Suprapubic skin (tissue), 4 donors: ENCODE measurements around the gene SRSF7. TPM values are rescaled to one million over a fixed set of nuclear protein-coding genes. Genes with fewer than 3 reads are reported as not detected.

ENCODE experiments used
- DNase-seq, 2 donors: peaks; one replicate each; pipeline ENCODE4 v3.0.0-alpha.2; 2019; ENCODE audit warnings: low spot score in 2 of 2
- H3K27ac ChIP-seq: fragments of 200-600 bp; sonication (generic); one replicate; pipeline ENCODE4 v1.5.1; 2019
- H3K27me3 ChIP-seq: fragments of 200-600 bp; sonication (generic); one replicate; pipeline ENCODE4 v1.5.1; 2019
- H3K36me3 ChIP-seq: fragments of 200-600 bp; sonication (generic); one replicate; pipeline ENCODE4 v1.5.1; 2019
- H3K4me1 ChIP-seq: fragments of 200-600 bp; sonication (generic); one replicate; pipeline ENCODE4 v1.5.1; 2019
- H3K4me3 ChIP-seq: fragments of 200-600 bp; sonication (generic); one replicate; pipeline ENCODE4 v1.5.1; 2019; ENCODE audit warnings: mild to moderate bottlenecking
- H3K9me3 ChIP-seq: fragments of 200-600 bp; sonication (generic); one replicate; pipeline ENCODE4 v1.5.1; 2019
- CTCF ChIP-seq, 2 donors: fragments of 200-600 bp in 1 of 2; fragments of 450-650 bp in 1 of 2; sonication (generic) in 1 of 2; IDR thresholded peaks; one replicate each; pipeline ENCODE4 v1.5.1; 2016 to 2019; ENCODE audit warnings: antibody characterized with exemption in 2 of 2, mild to moderate bottlenecking in 1 of 2, moderate library complexity in 1 of 2
- EP300 ChIP-seq: sonication (generic); formaldehyde crosslinking; IDR thresholded peaks from one replicate; pipeline ENCODE4 v1.6.1; 2017; ENCODE audit warnings: antibody characterized with exemption
- POLR2A ChIP-seq, 2 donors: fragments of 450-650 bp; IDR thresholded peaks; one replicate each; pipeline ENCODE4 v1.6.1; 2017; ENCODE audit warnings: antibody characterized with exemption in 2 of 2, mild to moderate bottlenecking in 2 of 2, moderate library complexity in 2 of 2
- POLR2AphosphoS5 ChIP-seq, 3 donors: sonication (generic); formaldehyde crosslinking; IDR thresholded peaks; one replicate each; pipeline ENCODE4 v1.6.1; 2017; ENCODE audit warnings: antibody characterized with exemption in 3 of 3
- WGBS: methylation state at CpG from one replicate; pipeline ENCODE4 v1.1.5; 2018; 5-methylcytosine and 5-hydroxymethylcytosine counted together
- total RNA-seq, 4 donors: library from RNA; depleted of rRNA; stranded (reverse); fragments of >200 nt; gene quantifications; one replicate each; pipeline ENCODE4 v1.1.0, GENCODE V29; 2016

The SRSF7 gene
- total RNA-seq, 4 donors from 2014 or later = 90.4 to 144 (median 94.2) TPM

DNA sequence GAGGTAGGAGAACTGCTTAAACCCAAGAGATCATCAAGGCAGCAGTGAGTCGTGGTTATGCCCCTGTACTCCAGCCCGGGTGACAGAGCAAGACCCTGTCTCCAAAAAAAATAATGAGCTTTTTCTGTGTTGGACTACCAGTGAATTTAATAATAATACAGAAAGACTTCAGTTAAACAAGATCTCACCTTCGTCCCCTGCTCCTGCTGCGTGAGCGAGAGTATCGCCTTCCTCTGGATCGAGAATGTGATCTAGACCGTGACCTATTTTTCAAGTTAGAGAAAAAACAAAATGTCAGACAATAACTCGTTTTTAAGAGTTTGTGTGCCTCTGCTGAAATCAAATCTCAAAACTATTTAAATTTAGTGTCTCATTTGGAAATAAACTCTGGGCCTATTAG lies 2.8 kb downstream of the SRSF7 start:
- Histone ChIP-seq H3K4me1 (peaks cover 45% of the 10 kb centered on the region), H3K9me3 (no peaks in the 10 kb centered on the region), H3K27me3 (no peaks in the 10 kb centered on the region), H3K36me3 (peaks cover 58% of the 10 kb centered on the region), H3K4me3 (no peak overlapping the region), H3K27ac (no peak overlapping the region)
- TF ChIP-seq CTCF (IDR thresholded peaks at IDR 0.05) (no peak), POLR2AphosphoS5 (IDR thresholded peaks at IDR 0.05) (no peak), EP300 (no peak), POLR2A (IDR thresholded peaks at IDR 0.05) (no peak)
- no peak for DNase-seq
- whole genome bisulfite sequencing = 86% methylated on average over 9 of the region's 9 CpGs

DNA sequence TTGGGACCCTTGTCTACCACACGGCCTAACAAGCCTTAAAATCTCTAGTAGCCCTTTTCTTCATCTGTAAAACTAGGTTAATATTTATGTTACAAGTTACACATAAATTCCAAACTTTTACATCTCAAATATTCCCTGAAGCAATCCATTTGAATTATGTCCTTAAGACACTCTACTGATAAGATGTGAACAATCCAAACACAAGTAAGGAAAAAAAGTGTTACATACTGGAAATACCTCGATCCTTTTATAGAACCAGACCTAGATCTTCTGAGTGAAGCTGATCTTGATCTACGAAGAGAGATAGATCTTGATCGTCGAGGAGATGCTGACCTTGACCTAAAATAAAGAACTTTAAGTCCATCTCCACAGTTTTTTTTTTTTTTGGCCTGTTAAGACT lies 3.3 kb downstream of the SRSF7 start:
- no peak overlapping the region for H3K27ac ChIP-seq
- peaks cover 64% of the 10 kb centered on the region for H3K36me3 ChIP-seq
- H3K9me3 ChIP-seq = no peaks in the 10 kb centered on the region
- H3K4me1 ChIP-seq = peaks cover 45% of the 10 kb centered on the region
- 60% methylated on average over 5 of the region's 5 CpGs for WGBS
- H3K27me3 ChIP-seq = no peaks in the 10 kb centered on the region
- no peak overlapping the region for H3K4me3 ChIP-seq
- DNase-seq = no peak
- TF ChIP-seq CTCF (IDR thresholded peaks at IDR 0.05) (no peak), POLR2A (IDR thresholded peaks at IDR 0.05) (no peak), EP300 (no peak), POLR2AphosphoS5 (IDR thresholded peaks at IDR 0.05) (no peak)

- TF ChIP-seq CTCF (IDR thresholded peaks at IDR 0.05) (no peak), POLR2A (IDR thresholded peaks at IDR 0.05) (no peak), EP300 (no peak), POLR2AphosphoS5 (IDR thresholded peaks at IDR 0.05) (no peak)
- Histone ChIP-seq H3K27me3 (no peaks in the 10 kb centered on the region), H3K4me1 (peaks cover 45% of the 10 kb centered on the region), H3K9me3 (no peaks in the 10 kb centered on the region), H3K27ac (no peak overlapping the region), H3K4me3 (no peak overlapping the region), H3K36me3 (peaks cover 71% of the 10 kb centered on the region)
- no peak for DNase-seq
- WGBS = 73% methylated on average over 4 of the region's 4 CpGs
Measured at GRCh38 chr2:38747007-38747424, 4.1 kb downstream of the SRSF7 start.

GRCh38 chr2:38745267-38745666 lies 5.9 kb downstream of the SRSF7 start:
- 87% methylated on average over 9 of the region's 9 CpGs for WGBS
- Histone ChIP-seq H3K4me3 (no peak overlapping the region), H3K36me3 (peaks cover 72% of the 10 kb centered on the region), H3K9me3 (no peaks in the 10 kb centered on the region), H3K4me1 (peaks cover 47% of the 10 kb centered on the region), H3K27ac (no peak overlapping the region), H3K27me3 (no peaks in the 10 kb centered on the region)
- TF ChIP-seq POLR2AphosphoS5 (IDR thresholded peaks at IDR 0.05) (no peak), POLR2A (IDR thresholded peaks at IDR 0.05) (no peak), CTCF (IDR thresholded peaks at IDR 0.05) (no peak), EP300 (no peak)
- DNase-seq = no peak

DNA sequence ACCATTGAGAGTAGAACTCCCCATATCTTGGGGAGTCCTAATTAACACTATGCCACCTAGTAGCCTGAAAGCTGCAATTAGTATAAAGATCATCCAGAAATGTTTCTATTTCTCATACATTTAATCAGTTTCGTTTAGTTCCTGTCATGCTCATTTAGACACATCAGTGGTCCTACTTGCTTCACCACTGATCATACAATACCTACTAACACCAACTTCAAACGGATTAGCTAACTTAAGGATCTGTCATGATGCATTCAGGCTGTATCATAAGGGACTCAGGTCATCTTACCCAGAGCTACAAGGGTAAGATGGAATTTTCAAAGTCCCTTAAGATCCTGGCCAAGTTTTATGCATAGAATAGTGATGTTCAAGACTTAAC lies 6.8 kb downstream of the SRSF7 start:
- peaks cover 72% of the 10 kb centered on the region for H3K36me3 ChIP-seq
- WGBS = 46% methylated on average over 2 of the region's 2 CpGs
- no peak overlapping the region for H3K27ac ChIP-seq
- no peak overlapping the region for H3K4me3 ChIP-seq
- peaks cover 40% of the 10 kb centered on the region for H3K4me1 ChIP-seq
- no peaks in the 10 kb centered on the region for H3K27me3 ChIP-seq
- no peaks in the 10 kb centered on the region for H3K9me3 ChIP-seq
- DNase-seq = no peak
- TF ChIP-seq CTCF (IDR thresholded peaks at IDR 0.05) (no peak), POLR2AphosphoS5 (IDR thresholded peaks at IDR 0.05) (no peak), POLR2A (IDR thresholded peaks at IDR 0.05) (no peak), EP300 (no peak)
